Ecto neural progenitor cell (in vitro differentiated cells): Measurements from ENCODE around the gene ANO3.
"Not testable (repeated sequence)": the region's sequence is repeated elsewhere in the genome, so short reads cannot be mapped to it uniquely, and the experiment has no call there.

Experiments used
- DNase-seq: peaks from one replicate; pipeline ENCODE4 v3.0.0-alpha.2; 2018; ENCODE audit warnings: low spot score

ANO3 gene

GRCh38 chr11:26331911-26332571 is at the start of gene ANO3:
TSS of gene ANO3 (plus strand) at chr11:26332130. CDS start at chr11:26332276, 146 bp downstream.
- peak; percentile 96 for DNase-seq

DNA sequence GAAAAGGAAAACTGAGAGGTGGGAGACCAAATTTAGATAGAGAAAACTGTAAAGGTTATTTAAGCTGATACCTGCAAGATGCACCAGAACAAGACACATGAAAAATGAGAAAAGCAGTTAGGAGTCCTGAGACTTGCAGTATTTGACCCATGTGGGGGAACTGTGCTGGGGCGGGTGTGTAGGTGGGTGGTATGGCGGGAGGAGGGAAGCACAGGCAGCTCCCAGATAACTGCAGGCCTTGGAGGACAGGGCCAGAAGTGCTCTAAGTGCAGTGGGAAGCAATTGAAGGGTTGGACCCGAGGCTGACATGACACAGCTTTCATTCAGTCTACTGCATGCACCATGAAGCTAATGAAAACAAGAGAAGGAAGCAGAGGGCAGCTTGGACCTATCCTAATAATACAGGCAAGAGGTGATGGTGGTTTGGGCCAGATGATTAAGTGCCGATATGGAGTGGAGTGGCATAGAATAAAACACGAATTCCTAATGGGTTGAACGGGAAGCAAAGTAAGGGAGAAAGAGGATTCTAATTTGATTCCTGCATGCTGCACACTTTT is 48.0 kb upstream of the ANO3 start:
- DNase-seq = no peak

DNA sequence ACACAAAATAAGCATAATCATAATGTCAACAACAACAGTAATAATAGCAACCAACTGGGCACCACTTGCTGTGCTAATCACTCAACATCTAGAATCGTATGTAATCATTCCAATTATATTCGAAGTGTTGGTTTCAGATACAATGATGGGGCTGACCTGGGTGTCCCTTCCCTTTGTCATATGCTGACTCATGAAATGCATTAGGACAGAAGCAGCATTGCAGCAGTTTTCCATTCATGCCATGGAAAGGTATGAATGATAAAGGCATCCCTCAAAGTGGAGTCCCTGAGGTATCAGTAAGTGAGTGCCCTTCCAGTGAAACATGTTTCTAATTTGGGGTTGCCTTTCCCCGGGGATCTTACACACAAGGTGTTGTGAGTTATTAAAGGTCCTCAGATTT is 46.3 kb upstream of the ANO3 start:
- no peak for DNase-seq

DNA sequence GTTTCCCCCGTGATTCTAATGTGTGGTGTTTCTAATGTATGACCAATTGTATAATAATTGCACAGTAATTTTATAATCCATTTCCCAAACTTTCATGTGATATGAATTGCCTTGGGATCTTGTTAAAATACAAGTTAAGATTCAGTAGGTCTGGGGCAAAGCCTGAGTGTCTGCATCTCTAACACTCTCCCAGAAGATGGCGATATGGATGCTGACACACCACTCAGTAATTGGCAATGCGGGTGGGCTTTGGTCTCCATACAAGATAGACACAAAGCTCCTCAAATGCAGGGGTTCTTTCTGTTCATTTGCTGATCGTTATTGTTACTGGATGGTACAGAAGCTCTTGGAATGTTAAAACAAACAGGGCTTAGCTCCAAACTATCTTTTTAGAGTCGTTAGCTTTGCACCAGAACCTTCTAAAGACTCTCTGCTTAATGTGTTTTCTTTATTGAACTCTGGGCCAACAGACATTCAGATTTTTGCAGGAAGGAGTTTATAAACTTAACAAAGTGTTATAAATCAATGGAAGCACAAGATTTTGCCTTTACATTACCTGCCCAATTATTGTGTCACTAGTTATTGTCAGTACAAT is 45.4 kb upstream of the ANO3 start:
- peak; percentile 63 for DNase-seq

DNA sequence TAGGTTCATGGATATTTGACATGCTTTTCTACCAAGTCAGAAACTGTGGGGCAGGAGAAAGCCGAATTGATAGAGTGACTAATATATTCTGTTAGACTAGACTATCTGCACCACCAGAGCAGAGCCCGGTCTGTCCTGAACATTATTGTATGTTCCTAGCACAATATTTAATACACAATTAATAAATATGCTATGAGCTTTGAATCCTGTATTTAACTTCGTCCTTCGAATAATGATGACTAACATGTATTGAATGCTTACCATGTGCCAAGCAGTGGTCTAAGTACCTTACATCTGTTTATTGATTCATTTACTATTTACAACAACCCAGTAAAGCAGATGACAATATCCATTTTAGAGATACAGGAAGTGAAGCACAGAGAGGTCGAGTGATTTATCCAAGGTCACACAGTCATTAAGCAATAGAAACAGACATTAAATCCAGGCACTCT is 44.8 kb upstream of the ANO3 start:
- no peak for DNase-seq

DNA sequence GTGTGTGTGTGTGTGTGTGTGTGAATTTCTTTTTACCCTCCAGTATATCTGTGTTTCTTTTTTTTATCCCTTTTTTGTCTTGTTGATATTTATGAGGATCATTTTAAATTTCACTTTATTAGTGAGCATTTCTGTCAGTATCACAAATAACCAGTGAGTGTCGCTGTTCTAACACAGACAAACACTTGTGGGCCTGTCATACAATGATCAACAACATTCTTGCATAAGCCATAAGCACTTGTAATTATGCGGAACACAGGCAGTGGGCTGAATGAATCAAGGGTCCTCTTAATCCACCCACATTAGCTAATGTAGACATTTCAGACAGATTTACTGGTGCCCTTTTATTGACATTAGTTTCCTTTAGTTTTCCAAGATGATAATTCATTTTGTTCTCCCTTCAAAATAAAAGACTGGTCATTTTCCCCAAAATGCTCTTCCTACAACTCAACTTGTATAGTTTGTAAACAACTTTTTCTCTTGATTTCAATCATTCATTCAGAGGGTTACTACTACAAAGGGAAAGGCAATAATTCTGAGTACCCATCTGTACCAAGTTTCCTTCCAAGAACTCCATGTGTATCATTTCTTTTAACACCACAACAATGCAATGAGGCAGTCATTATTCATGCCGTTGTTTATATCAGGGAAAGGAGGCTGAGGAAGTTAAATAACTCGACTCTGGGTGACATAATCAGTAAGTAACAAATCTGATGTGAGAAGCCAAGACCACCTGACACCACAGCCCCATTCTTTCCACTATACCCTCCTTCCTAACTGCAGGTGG is 34.5 kb upstream of the ANO3 start:
- no peak for DNase-seq

GRCh38 chr11:26316372-26316771 is 15.6 kb upstream of the ANO3 start:
- DNase-seq = not testable (repeated sequence)

- no peak for DNase-seq
These were observed 12.0 kb upstream of the ANO3 start for GRCh38 chr11:26319906-26320305.

DNA sequence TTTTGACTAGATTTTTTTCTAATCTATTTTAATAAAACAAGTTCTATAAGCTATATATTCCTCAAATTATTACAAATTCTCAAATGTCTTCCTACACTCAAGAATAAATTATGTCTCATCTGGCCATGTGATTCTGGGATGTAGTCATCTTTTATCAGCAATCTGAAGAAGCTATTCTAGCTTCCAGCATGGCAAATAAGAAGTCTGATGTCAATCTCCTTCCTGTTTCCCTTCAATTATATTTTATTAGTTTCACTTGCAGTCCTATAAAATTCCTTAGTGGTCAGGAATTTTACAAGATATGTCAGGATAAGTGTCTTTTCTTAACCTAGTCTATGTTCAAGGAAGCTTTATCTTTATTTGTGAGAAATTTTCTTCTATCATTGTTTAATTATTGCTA is 10.4 kb upstream of the ANO3 start:
- DNase-seq = no peak

DNA sequence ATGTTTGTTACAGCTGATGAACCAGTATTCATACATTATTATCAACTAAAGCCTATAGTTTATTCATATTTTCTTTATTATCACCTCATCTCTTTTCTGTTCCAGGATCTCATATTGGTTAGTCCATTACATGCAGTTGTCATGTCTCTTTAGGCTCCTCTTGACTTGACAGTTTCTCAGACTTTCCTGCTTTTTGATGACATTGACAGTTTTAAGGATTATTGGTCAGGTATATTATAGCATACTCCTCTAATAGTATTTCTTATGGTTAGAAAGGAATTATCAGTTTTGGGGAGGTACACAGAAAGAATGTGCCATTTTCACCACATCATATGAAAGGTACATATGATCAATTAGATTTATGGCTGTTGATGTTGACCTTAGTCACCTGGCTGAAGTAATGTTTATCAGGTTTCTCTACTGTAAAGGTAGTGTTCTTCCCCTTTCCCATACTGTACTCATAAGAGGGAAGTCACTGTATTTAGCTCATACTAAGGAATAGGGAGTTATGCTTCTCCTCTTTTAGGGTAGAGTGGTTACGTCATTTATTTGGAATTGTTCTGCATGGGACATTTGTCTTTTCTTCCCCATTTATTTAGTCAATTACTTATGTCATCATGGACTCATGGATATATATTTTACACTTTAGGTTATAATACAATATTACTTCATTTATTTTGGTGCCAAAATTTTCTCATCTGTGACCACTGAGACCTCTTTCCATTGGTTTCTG is 9.4 kb upstream of the ANO3 start:
- DNase-seq = no peak

- DNase-seq = no peak
These were observed 8.1 kb upstream of the ANO3 start for GRCh38 chr11:26323837-26324236.

- DNase-seq = no peak
These were observed 7.7 kb upstream of the ANO3 start for GRCh38 chr11:26324270-26324669.

DNA sequence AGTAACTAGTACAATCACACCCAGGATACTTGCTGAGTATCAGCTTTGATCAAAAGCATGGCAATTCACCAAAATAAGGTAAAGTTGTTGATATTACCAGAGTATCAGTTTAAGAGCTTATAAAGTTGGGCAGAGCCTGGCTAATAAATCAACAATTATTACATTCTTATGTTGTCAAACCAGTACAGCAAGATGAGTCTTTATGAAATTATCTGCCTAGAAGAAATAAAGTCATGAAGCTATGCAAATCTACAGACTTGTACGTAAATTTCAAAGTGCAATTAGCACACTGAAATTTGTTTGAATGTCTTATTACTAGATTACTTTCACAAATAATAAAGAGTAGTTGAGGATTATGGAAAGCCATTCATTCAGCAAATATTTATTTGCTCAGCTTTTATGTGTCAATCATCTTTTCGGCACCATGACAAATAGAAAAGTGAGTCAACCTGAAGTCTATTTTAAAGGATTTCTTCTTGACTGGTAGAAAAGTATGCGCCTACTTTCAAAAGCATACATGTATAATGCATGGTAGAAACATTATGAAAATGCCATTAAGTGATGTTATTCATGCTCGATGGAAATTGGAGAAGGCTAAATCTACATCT is 5.0 kb upstream of the ANO3 start:
- no peak for DNase-seq

DNA sequence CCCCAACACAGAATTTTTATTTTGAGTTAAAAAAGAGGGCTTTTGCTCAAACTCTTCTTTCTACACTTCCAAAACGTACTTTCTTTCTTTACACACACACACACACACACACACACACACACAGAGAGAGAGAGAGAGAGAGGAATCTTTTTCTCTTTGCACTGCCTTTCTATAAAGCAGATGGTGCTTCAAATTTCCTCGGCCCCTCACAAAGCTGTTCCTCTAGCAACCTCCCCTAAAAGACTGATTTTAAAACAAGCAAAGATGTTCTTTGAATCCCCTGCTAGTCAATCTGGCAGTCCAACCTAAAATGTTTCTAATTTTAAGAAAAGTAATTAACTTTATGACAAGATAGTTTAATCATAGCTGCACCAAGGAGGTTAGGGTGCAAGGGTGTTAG is 2.7 kb upstream of the ANO3 start:
- no peak for DNase-seq

DNA sequence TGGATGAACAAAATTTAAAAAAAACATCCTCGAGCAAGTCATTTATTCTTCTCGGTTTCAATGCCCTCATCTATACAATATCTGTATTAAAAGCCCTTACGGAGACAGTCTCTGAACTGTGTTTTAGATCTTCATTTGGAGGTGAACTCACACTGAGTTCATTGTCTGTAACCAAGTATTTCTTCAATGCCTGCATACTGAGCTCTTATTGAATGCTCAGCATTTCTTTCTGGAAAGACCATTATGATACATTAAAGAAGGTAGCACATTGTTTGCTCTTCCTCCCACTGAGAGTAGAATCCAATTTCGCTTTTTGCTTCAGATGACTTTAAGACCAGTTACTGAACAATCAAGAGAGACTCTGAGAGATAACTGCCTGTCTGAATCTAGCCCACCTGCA is 1.7 kb upstream of the ANO3 start:
- no peak for DNase-seq

DNA sequence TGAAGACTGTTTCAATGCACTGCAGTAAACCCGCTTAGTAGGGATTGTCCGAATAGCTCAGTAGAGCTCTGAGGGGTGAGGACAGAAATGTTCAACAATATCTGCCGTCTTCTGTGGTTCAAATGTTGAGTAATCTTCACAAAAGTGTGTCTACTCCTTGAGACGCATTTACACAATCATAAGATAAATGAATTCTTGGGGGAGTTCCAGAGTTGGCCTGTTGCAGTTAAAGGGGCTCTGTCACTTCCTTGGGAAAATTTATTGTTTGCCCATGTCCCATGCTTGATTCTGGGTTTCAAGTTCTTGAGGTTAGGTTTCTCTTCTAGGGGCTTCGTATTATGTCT is 614 bp downstream of the ANO3 start:
- no peak for DNase-seq

DNA sequence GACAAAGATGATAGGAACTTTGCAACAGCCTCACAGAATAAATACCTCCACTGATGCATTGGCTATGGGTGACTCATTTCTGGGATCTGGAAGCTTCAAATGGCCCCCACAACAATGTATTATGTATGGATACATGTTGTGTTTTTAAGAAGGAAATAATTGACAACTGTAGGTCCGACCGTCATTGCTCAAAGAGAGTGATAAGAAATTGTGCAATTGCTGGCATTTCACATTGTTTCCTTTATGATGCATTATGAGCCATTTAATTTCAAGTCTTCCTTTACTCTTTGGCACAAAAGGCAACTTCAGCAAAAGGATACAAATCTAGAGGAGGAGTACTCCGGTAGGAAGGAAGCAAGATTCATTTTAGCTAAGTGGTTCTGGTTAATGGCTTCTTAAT is 2.0 kb downstream of the ANO3 start:
- no peak for DNase-seq

DNA sequence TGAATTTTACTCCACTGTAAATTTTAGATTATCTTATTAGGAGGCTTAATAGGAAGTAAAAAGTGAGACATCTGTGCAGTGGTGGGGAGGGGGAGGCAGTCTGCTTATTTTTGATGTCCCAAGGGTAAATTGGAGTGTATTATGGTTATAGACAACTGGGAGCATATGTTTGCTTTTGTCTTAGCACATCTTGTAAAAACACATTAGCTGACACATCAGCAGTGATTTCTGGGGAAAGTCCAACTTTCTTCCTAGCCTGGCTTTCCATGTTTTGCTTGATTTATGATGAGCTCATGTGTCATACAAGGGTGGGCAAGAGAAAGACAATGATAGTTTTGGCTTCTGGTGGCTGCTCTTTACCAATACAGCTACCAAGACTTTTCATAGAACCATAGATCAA is 4.0 kb downstream of the ANO3 start:
- DNase-seq = no peak

DNA sequence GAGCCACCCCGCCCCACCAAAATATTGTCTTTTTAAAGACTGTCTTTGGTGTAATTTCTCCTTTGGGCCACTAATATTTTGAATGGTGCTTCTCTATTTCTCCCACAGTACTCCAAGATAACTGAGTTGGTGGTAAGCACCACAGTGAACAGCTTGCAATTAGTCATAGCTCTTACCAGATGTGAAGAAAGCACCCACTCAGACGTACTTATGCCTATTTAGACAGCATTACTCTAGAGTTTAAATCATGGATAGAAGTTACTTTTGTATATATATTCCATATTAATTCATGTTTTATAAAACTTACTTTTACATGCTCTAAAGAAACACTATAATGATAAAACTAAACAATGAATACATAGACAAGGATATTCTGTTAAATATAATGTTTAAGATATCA is 12.7 kb downstream of the ANO3 start:
- no peak for DNase-seq

- DNase-seq = no peak
These were observed 16.8 kb downstream of the ANO3 start for GRCh38 chr11:26348776-26349175.

- DNase-seq = no peak
These were observed 18.1 kb downstream of the ANO3 start for GRCh38 chr11:26350002-26350401.

DNA sequence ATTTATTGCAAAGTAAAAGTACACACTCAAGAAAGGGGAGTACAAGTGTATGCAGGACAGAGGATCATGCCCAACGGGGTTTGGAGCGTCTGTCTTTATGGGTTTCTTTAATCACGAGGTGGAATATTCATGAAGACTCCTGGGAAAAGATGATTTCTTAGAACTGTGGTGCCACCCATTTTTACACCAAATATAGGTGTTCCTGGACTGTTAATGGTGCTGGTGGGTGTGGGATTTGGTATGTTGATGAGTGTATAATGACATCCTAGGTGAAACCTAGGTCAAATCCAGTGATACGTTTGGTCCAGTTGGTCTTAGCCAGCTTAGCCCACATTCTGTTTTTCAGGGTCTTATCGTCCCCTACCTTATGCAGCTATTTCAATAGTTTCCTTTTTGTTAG is 21.1 kb downstream of the ANO3 start:
- DNase-seq = no peak
